Left lobe of liver (tissue), 2 donors: ENCODE measurements around the gene ATAT1. TPM values are rescaled to one million over a fixed set of nuclear protein-coding genes. Genes with fewer than 3 reads are reported as not detected.
"Not testable (repeated sequence)": the region's sequence is repeated elsewhere in the genome, so short reads cannot be mapped to it uniquely, and the experiment has no call there.

Experiments
- ATAC-seq: fragments of 200-7000 bp; cut with Tn5 transposase; one replicate; pipeline ENCODE4 v1.9.1; 2020; ENCODE audit warnings: mild to moderate bottlenecking, moderate library complexity
- DNase-seq: peaks from one replicate; pipeline ENCODE4 v3.0.0-alpha.2; 2020; ENCODE audit warnings: low spot score
- total RNA-seq: library from RNA; stranded (reverse); gene quantifications from one replicate; pipeline ENCODE4 v1.2.1, GENCODE V29; 2021
- donor health status: DM: no; HTN: no; CAD: no; lungs with moderate emphysema.
- donor health status: DM: no; HTN: yes; CAD: no.

Gene ATAT1
- total RNA-seq, 1 donor from 2014 or later: 5.1 TPM

DNA sequence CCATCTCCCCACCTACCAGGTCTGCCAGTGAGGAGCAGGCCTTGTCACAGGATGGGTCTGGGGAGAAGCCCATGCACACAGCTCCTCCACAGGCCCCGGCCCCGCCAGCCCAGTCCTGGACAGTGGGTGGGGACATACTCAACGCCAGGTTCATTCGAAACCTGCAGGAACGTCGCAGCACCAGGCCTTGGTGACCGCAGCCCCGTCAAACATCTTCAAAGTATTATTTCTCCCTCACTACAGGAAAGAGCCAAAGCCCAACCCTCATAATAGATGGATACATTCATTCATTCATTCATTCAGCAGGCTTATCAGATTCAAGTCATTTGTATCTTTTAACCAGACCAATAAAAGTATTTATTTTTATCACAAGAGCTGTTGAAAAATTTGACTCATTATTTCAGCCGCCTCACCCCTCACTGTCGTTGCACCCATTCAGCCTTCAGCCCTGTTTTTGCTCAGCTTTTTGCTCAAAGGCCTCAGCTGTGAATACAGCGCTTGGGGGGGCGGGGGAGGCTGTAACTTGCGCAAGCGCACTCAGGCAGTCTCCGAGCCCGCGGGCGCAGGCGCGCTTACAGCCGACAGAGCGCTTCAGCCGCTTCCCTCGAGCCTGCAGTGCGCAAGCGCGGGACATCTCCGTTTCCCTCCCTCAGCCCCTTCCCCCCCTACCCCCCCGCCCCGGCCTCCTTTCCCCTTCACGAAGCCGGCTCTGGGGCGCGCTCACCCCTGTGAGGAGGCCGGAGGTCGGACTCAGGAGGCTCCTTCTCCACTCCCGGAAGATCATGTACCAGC is 20.0 kb downstream of the ATAT1 start, which contains the start of gene C6orf136:
Gene C6orf136 (plus strand): TSS at position 684 of the 792 bp plus-strand sequence. CDS start 99 bp downstream, at position 783.
- DNase-seq (peak; percentile 94), ATAC-seq (peak; percentile 86)

- ATAC-seq (peak; percentile 81), DNase-seq (peak; percentile 83)
Measured at GRCh38 chr6:30647242-30648116, 20.8 kb downstream of the ATAT1 start.

DNA sequence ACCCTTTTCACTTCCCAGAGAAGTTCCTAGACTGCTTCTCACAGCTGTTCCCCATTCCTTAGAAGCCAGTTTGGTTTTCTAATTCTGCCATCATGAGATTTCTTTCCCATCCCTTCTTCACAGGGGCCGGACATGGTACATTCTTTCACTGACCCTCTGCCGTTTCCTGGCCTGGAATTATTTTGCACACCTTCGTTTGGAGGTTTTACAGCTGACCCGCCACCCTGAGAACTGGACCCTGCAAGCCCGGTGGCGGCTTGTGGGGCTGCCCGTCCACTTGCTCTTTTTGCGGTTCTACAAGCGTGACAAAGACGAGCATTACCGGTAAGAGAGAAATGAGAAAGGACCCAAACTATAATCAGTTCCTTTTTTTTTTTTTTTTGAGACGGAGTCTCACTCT is 24.5 kb downstream of the ATAT1 start:
- ATAC-seq (no peak), DNase-seq (no peak)

DNA sequence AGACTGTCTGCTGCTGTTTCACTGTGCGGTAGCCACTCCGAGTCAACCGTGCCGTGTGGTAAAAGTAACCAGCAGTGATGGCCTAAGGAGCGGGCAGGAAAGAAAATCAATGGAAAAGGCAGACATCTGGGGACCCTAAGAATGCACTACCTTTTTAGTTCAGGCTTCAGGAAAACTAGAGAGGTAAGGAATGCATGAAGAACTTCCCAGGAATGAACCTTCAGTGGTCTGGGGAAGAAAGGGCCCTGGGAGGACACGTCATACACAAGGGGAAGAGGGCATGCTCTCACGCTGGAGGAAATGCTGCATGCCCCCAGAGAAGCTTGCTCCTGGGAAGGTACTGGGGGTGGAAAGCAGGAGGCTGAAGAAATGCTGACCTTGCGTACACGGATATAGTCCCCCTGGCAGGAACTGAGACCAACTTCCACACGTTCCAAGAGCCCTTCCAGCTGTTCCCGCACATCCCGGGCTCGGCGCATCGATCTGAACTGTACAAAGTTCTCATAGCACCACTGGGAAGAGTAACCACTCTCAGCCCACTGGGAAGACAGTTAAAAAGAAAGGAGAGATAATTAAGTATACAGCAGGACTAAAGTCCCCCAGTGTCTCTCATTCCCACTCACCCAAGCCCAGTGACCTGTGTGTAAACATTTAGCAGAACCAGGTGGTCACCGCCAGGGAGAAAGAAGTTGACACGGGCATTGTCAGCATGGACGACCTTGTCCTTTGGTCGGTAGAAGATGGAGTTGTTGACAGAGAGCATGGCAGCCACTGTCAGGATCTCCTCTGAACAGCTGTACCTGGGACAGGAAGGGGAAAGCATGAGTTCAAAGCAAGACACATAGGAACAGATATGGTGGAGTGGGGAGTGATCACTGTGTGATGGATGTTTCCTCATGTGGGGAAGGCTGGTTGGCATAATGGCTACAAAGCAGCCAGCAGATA is 28.4 kb downstream of the ATAT1 start:
- no peak for DNase-seq
- peak; percentile 34 for ATAC-seq

DNA sequence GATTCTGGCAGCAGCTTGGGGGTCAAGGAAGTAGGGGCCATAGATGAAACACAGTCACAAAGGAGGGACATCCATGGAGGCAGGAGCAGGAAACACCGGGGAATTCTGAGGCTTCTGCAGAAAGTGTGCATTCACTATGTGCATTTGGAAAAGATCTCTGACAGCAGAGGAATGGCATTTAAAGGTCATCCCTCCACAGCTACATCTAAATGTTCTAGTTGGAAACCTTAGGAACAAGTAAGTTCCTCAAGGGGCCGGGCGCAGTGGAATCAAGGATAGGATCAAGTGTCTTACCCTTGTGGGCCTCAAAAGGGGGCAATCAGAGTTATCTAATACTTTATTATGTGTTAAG is 29.0 kb downstream of the ATAT1 start:
- DNase-seq: no peak
- ATAC-seq: no peak

DNA sequence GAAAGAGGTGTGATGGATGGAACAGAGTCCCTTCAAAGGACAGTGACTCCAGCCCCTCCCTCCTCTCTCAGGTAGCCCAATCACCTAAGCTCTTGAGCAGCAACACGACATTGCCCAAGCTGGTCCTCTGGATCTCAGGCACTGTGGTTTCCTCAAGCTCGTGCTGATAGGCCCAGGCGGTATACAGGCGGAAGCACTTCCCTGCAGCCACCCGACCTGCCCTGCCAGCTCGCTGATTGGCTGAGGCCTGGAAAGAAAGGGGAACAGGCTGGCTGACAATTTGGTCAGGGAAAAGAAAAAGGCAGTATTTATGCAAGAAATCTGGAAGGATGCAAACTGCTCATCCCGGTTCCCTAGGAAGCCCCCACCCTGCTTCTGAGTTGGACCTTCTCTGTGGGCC is 29.8 kb downstream of the ATAT1 start:
- DNase-seq (no peak), ATAC-seq (peak; percentile 22)

GRCh38 chr6:30657454-30657853 is 30.8 kb downstream of the ATAT1 start:
- DNase-seq (no peak), ATAC-seq (no peak)

GRCh38 chr6:30657922-30658321 is 31.2 kb downstream of the ATAT1 start:
- not testable (repeated sequence) for DNase-seq

DNA sequence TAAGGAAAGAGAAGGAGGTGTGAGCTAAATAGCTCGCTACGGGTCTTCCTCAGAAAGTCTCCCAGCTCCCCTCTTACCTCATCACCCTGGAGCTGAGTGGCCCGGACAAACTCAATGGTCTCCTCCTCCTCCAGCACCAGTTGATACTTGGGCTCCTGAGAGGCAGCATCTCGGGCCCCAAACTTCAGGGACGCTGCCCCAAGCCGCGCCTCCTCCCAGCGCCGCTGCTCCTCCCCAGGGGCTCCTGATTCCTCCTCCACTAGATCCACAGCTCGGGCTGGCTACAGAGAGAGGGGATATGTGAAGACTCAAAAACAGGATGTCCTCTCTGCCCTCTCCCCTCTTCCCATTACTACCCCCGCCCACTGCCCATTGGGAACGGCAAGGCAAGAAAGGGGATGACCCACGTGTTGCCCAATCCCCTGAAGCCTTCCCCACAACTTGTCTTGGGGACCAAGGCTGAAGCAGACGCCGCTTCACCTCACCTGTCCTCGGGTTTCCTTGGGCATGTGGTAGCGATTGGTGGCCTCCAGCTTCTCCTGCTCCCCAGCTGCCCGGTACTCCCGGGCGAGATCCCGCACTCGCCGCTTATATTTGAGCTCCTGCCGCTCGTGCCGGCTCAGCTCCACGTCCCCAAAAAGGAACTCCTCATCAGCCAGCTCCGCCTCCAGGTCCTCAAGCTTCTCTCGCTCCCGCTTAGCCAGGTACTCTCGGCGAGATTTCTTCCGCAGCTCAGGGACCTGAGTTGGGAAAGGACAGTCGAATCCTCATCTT is 38.5 kb downstream of the ATAT1 start:
- DNase-seq: no peak
- no peak for ATAC-seq

More at GRCh38 chr6:30657922-30658321, 31.2 kb downstream of the ATAT1 start:
- ATAC-seq: peak; percentile 49

DNA sequence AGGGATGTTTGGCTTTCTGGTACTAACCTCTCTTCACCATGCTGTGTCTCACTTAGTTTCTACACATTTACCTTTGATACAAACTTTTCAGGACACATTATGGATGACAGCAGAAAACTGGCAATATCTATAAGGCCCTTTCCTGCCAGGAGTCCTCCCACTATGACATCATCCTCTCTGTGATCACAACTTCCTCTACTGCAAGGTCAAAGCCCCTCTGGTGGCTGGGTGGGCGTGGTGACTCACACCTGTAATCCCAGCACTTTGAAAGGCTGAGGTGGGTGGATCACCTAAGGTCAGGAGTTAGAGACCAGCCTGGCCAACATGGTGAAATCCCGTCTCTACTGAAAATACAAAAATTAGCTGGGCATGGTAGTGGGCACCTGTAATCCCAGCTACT is 39.6 kb downstream of the ATAT1 start:
- DNase-seq, ATAC-seq: not testable (repeated sequence)

- ATAC-seq (no peak), DNase-seq (no peak)
Measured at GRCh38 chr6:30670760-30671527, 44.3 kb downstream of the ATAT1 start.

DNA sequence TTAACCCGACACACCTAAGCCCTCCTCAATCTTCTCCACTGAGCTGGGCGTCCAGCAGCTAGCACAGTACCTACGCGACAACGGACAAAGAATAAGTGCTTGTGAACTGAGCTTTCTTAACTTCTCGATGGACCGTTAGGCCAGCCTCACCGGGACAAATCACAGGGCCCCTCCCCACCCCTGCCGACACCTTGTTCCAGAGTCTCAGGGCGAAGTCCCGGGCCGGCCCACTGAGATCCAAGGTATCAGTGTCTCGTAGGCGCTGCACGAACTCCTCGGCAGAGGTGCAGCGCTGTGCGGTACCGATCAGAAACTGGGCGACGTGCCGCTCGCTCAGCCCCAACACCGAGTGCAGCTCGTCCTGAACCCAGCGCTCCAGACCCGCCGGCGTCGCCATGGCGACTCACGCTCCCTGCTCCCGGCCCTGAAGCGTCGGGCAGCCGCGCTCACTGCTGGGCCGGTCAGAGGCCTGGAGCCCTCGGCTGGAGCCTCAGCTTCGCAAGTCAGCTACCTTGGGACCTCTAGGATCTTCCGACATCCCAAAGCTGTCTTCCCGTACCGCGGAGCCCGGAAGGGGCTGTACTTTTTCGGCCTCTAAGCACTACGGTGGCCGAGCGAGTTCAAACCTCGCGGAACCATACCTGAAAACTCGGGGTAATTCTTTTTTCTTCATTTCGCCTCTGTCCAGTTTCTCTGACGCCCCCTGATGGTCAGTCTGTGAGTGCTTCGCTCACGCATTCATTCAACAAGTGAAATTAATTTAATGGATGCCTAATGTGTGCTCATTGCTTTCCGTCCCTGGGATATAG is 46.0 kb downstream of the ATAT1 start, which contains the start of gene DHX16:
Gene DHX16 (minus strand): TSS at position 562 of the 809 bp plus-strand sequence. CDS start 165 bp downstream, at position 397.
- peak; percentile 87 for ATAC-seq

GRCh38 chr6:30676660-30677285 is 50.1 kb downstream of the ATAT1 start:
- DNase-seq: peak; percentile 83
- ATAC-seq: peak; percentile 33

More for the DNA sequence above, 46.0 kb downstream of the ATAT1 start, which contains the start of gene DHX16:
- peak; percentile 96 for DNase-seq

DNA sequence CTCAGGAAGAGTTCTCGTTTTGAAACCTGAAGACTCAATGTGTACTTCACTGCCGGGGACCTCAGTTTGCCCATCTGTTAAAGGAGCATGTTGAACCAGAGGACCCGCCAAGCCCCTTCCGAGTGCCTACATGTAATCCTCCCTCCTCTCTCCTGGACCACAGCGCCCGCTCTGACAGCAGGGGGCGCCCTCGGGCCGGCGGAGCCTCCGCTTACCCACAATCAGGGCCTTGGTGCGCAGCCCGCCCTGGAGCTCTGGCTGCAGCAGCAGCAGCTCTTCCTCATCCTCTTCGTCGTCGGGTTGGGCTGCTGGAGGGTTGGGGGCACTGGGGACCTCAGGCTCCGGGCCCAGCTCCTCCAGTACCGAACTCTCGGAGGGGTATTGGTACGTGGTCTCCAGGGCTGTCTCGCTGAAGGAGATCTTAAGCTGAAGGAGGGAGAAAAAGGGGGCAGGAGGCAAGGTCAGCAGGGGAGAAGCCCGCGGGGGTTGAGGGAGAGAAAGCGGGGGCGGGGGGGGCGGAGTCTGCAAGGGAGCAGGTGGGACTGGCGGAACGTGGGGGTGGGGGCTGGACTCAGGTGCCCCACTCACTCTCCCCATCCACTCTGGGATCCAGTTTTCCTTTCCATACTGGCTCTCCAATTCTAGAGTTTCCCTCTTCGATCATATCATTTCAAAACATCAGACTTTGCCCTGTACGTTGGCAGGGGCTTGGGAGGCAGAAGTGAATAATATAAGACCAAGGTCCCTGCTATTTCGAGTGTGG is 52.5 kb downstream of the ATAT1 start:
- DNase-seq: peak; percentile 93
- ATAC-seq: peak; percentile 88

DNA sequence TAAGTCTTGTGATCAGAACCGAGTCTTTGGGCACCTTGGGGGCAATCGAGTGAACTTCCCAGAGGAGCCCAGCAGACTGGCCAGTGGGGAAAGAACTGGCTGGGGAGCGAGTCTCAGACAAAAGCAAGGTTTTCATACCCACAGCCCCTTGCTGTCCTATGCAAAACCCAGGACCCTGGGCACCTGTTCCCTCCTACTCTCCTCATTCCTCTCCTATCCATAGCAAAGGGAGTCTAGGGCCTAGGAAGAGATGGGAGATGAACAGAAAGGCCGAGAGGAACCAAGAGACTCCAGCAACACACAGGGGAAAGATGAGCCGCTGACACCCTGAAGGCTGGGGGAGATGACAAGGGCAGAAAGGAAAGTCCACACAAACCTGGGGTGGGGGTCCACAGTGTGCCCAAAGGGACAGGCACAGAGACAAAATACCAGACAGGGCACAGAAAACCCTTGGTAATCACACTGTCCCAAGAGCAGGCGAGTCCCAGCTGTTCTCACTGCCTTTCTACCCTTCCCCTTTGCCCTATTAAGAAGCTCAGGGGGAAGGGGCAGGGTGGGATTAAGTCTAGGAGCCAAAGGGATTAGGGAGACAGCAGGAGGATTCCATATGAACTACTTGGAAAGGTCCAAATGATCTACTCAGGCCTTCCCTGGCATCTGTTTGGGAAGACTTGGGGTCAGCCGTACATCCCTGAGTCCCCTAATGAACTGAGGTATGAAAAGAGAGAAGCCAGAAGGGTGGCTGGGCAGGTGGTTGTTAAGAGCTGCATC is 53.3 kb downstream of the ATAT1 start:
- DNase-seq: no peak
- ATAC-seq: no peak

GRCh38 chr6:30681766-30682142 is 55.1 kb downstream of the ATAT1 start:
- DNase-seq: no peak

More at GRCh38 chr6:30681766-30682142, 55.1 kb downstream of the ATAT1 start:
- ATAC-seq: no peak
